Activated CD8-positive, alpha-beta memory T cell treated with anti-CD3 and anti-CD28 coated beads for 48 hours (primary cell): ENCODE measurements around the gene SSB.
"Not testable (repeated sequence)": the region's sequence is repeated elsewhere in the genome, so short reads cannot be mapped to it uniquely, and the experiment has no call there.

Experiments
- DNase-seq, 3 experiments: peaks; one replicate each; pipeline ENCODE4 v3.0.0-alpha.2; 2020; ENCODE audit warnings: low read depth in 2 of 3, low spot score in 2 of 3

SSB gene

GRCh38 chr2:169798718-169799592 is at the start of gene SSB:
Gene SSB, plus strand, starts transcription at chr2:169798871. Its CDS starts 2,090 bp downstream, at chr2:169800961.
- DNase-seq: peak; percentile 81 to 92 (median 89)

- DNase-seq: no peak
These were observed 45.9 kb upstream of the SSB start for GRCh38 chr2:169752752-169753151.

- no peak for DNase-seq
These were observed 43.4 kb upstream of the SSB start for GRCh38 chr2:169755083-169755870.

GRCh38 chr2:169756342-169756741 is 42.3 kb upstream of the SSB start:
- DNase-seq: no peak

- DNase-seq: no peak
These were observed 41.3 kb upstream of the SSB start for GRCh38 chr2:169757356-169757755.

- DNase-seq: no peak
These were observed 40.9 kb upstream of the SSB start for GRCh38 chr2:169757778-169758177.

GRCh38 chr2:169759987-169760386 is 38.7 kb upstream of the SSB start:
- no peak for DNase-seq

GRCh38 chr2:169760798-169761197 is 37.9 kb upstream of the SSB start:
- DNase-seq: not testable (repeated sequence)

GRCh38 chr2:169761251-169761969 is 37.3 kb upstream of the SSB start:
- DNase-seq: no peak

- no peak for DNase-seq
These were observed 36.7 kb upstream of the SSB start for GRCh38 chr2:169761970-169762292.

GRCh38 chr2:169765523-169765922 is 33.1 kb upstream of the SSB start:
- no peak for DNase-seq

- DNase-seq: no peak
These were observed 31.3 kb upstream of the SSB start for GRCh38 chr2:169767243-169767888.

- no peak for DNase-seq
These were observed 30.2 kb upstream of the SSB start for GRCh38 chr2:169768262-169768995.

- DNase-seq: no peak
These were observed 27.6 kb upstream of the SSB start for GRCh38 chr2:169771021-169771420.

GRCh38 chr2:169771612-169772011 is 27.1 kb upstream of the SSB start:
- DNase-seq: no peak

- no peak for DNase-seq
These were observed 26.0 kb upstream of the SSB start for GRCh38 chr2:169772651-169773050.

- no peak for DNase-seq
These were observed 23.3 kb upstream of the SSB start for GRCh38 chr2:169775354-169775753.

- no peak for DNase-seq
These were observed 22.9 kb upstream of the SSB start for GRCh38 chr2:169775765-169776164.

- DNase-seq: no peak
These were observed 22.4 kb upstream of the SSB start for GRCh38 chr2:169776252-169776761.

- DNase-seq: no peak
These were observed 20.2 kb upstream of the SSB start for GRCh38 chr2:169778446-169778845.
